SK-N-SH treated with all-trans-retinoic acid at 6 μM for 48 hours (cell line): ENCODE data around the gene RAD51C.
A peak's percentile ranks its signal among the peaks of the same experiment; 100 is the strongest.

Experiments used
- ATAC-seq: fragments of 200-7000 bp; cut with Tn5 transposase; 3 replicates; pipeline ENCODE4 v1.9.1; 2020; ENCODE audit warnings: mild to moderate bottlenecking, moderate library complexity
- ARNTL ChIP-seq: fragments of 450-650 bp; formaldehyde crosslinking; IDR thresholded peaks from 2 replicates; pipeline ENCODE4 v1.5.0; 2020; ENCODE audit warnings: low read depth, mild to moderate bottlenecking, moderate library complexity, borderline replicate concordance
- BACH2 ChIP-seq: fragments of 250-450 bp; sonication (Bioruptor Pico); IDR thresholded peaks from 2 replicates; pipeline ENCODE4 v1.9.0; 2021; ENCODE audit warnings: mild to moderate bottlenecking, borderline replicate concordance
- CSDC2 ChIP-seq: fragments of 250-450 bp; sonication (Bioruptor Pico); IDR thresholded peaks from 2 replicates; pipeline ENCODE4 v1.5.0; 2020; ENCODE audit warnings: mild to moderate bottlenecking, moderate library complexity
- CSRNP3 ChIP-seq: fragments of 250-450 bp; sonication (Bioruptor Pico); IDR thresholded peaks from 2 replicates; pipeline ENCODE4 v1.5.1; 2021; ENCODE audit warnings: mild to moderate bottlenecking, moderate library complexity
- ESRRG ChIP-seq: fragments of 250-450 bp; sonication (Bioruptor Pico); IDR thresholded peaks from 2 replicates; pipeline ENCODE4 v1.6.1; 2021; ENCODE audit warnings: mild to moderate bottlenecking
- GLIS3 ChIP-seq: fragments of 250-450 bp; sonication (Bioruptor Pico); IDR thresholded peaks from 2 replicates; pipeline ENCODE4 v1.5.0; 2020; ENCODE audit warnings: mild to moderate bottlenecking, moderate library complexity
- ISL1 ChIP-seq: fragments of 250-450 bp; sonication (Bioruptor Pico); IDR thresholded peaks from 2 replicates; pipeline ENCODE4 v2.1.2; 2022; ENCODE audit warnings: mild to moderate bottlenecking, moderate library complexity
- OSR1 ChIP-seq: fragments of 250-450 bp; sonication (Bioruptor Pico); IDR thresholded peaks from 2 replicates; pipeline ENCODE4 v1.8.0; 2022; ENCODE audit warnings: moderate library complexity, mild to moderate bottlenecking, inconsistent platforms
- PATZ1 ChIP-seq: fragments of 250-450 bp; sonication (Bioruptor Pico); IDR thresholded peaks from 2 replicates; pipeline ENCODE4 v1.8.0; 2020; ENCODE audit warnings: mild to moderate bottlenecking, moderate library complexity, borderline replicate concordance
- POU6F1 ChIP-seq: fragments of 250-450 bp; sonication (Bioruptor Pico); IDR thresholded peaks from 2 replicates; pipeline ENCODE4 v1.8.0; 2021; ENCODE audit warnings: low read depth, mild to moderate bottlenecking, moderate library complexity, borderline replicate concordance
- PPARA ChIP-seq: fragments of 250-450 bp; sonication (Bioruptor Pico); IDR thresholded peaks from 2 replicates; pipeline ENCODE4 v1.5.0; 2020; ENCODE audit warnings: mild to moderate bottlenecking, borderline replicate concordance
- RARB ChIP-seq: fragments of 250-450 bp; sonication (Bioruptor Pico); IDR thresholded peaks from 2 replicates; pipeline ENCODE4 v1.8.0; 2021; ENCODE audit warnings: mild to moderate bottlenecking, moderate library complexity
- SNAI2 ChIP-seq: fragments of 250-450 bp; sonication (Bioruptor Pico); IDR thresholded peaks from 2 replicates; pipeline ENCODE4 v1.5.0; 2020; ENCODE audit warnings: mild to moderate bottlenecking, moderate library complexity
- TCF4 ChIP-seq: fragments of 250-450 bp; sonication (Bioruptor Pico); IDR thresholded peaks from 2 replicates; pipeline ENCODE4 v1.8.0; 2021; ENCODE audit warnings: mild to moderate bottlenecking, moderate library complexity, borderline replicate concordance
- TOX ChIP-seq: fragments of 250-450 bp; sonication (Bioruptor Pico); IDR thresholded peaks from 2 replicates; pipeline ENCODE4 v1.8.0; 2021; ENCODE audit warnings: mild to moderate bottlenecking, moderate library complexity, borderline replicate concordance
- TSHZ2 ChIP-seq: fragments of 250-450 bp; sonication (Bioruptor Pico); IDR thresholded peaks from 2 replicates; pipeline ENCODE4 v1.5.0; 2020; ENCODE audit warnings: mild to moderate bottlenecking, moderate library complexity
- ZC3H10 ChIP-seq: fragments of 250-450 bp; sonication (Bioruptor Pico); IDR thresholded peaks from 2 replicates; pipeline ENCODE4 v1.5.1; 2021; ENCODE audit warnings: mild to moderate bottlenecking, moderate library complexity
- ZFP3 ChIP-seq: fragments of 250-450 bp; sonication (Bioruptor Pico); IDR thresholded peaks from 2 replicates; pipeline ENCODE4 v1.5.0; 2020; ENCODE audit warnings: mild to moderate bottlenecking, moderate library complexity
- ZFP30 ChIP-seq: fragments of 450-650 bp; formaldehyde crosslinking; IDR thresholded peaks from 2 replicates; pipeline ENCODE4 v1.5.0; 2022; ENCODE audit warnings: mild to moderate bottlenecking, moderate library complexity
- ZNF565 ChIP-seq: fragments of 450-650 bp; formaldehyde crosslinking; conservative IDR thresholded peaks from 2 replicates; pipeline ENCODE4 v1.5.0; 2020; ENCODE audit warnings: low read depth, mild to moderate bottlenecking, moderate library complexity
- ZNF70 ChIP-seq: fragments of 450-650 bp; formaldehyde crosslinking; IDR thresholded peaks from 2 replicates; pipeline ENCODE4 v1.5.0; 2020; ENCODE audit warnings: mild to moderate bottlenecking, moderate library complexity
- ZNF8 ChIP-seq: fragments of 450-650 bp; formaldehyde crosslinking; IDR thresholded peaks from 2 replicates; pipeline ENCODE4 v1.5.0; 2020; ENCODE audit warnings: mild to moderate bottlenecking, moderate library complexity
- TF ChIP-seq, protein P1 (sequence below): fragments of 250-450 bp; sonication (Bioruptor Pico); IDR thresholded peaks from 2 replicates; pipeline ENCODE4 v1.5.1; 2020; ENCODE audit warnings: low read depth, mild to moderate bottlenecking, moderate library complexity

The RAD51C gene

GRCh38 chr17:58693208-58693607 is 806 bp downstream of the RAD51C start:
- TF ChIP-seq ARNTL (no peak), ZNF565 (CRISPR knock-in tag) (no peak)
- TF ChIP-seq, protein P1, sequence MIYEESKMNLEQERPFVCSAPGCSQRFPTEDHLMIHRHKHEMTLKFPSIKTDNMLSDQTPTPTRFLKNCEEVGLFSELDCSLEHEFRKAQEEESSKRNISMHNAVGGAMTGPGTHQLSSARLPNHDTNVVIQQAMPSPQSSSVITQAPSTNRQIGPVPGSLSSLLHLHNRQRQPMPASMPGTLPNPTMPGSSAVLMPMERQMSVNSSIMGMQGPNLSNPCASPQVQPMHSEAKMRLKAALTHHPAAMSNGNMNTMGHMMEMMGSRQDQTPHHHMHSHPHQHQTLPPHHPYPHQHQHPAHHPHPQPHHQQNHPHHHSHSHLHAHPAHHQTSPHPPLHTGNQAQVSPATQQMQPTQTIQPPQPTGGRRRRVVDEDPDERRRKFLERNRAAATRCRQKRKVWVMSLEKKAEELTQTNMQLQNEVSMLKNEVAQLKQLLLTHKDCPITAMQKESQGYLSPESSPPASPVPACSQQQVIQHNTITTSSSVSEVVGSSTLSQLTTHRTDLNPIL, result 0 out of 2 replicates have a peak, but pooled peaks have one; percentile 14
- TF ChIP-seq, all 23 proteins: peak for 1
- ATAC-seq, result peak; percentile 15

GRCh38 chr17:58693751-58694150 is 1.3 kb downstream of the RAD51C start:
- TF ChIP-seq PATZ1 (no peak), CSDC2 (no peak), TSHZ2 (CRISPR knock-in tag) (no peak), RARB (CRISPR knock-in tag) (no peak), BACH2 (CRISPR knock-in tag) (no peak), GLIS3 (CRISPR knock-in tag) (no peak), ISL1 (no peak), PPARA (CRISPR knock-in tag) (no peak), POU6F1 (no peak), TOX (CRISPR knock-in tag) (no peak), TCF4 (CRISPR knock-in tag) (no peak), OSR1 (CRISPR knock-in tag) (no peak), CSRNP3 (CRISPR knock-in tag) (no peak), ARNTL (no peak), SNAI2 (CRISPR knock-in tag) (no peak), ZFP30 (CRISPR knock-in tag) (no peak)
- TF ChIP-seq, protein P1, result no peak
- TF ChIP-seq, all 23 proteins: peak for 0
- no peak for ATAC-seq

GRCh38 chr17:58694302-58694701 is 1.9 kb downstream of the RAD51C start:
- TF ChIP-seq ZFP30 (CRISPR knock-in tag) (no peak), SNAI2 (CRISPR knock-in tag) (no peak), ZNF70 (CRISPR knock-in tag) (no peak)
- no peak for ATAC-seq

DNA sequence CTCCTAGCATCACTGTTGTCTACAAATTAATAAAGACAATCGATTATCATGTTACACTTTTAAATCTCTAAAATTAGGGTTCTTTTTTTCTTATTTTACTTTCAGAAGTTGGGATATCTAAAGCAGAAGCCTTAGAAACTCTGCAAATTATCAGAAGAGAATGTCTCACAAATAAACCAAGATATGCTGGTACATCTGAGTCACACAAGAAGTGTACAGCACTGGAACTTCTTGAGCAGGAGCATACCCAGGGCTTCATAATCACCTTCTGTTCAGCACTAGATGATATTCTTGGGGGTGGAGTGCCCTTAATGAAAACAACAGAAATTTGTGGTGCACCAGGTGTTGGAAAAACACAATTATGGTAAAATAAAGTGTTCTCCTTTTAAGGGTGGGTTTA is 2.4 kb downstream of the RAD51C start:
- ATAC-seq, result no peak
- TF ChIP-seq, protein P1, result no peak
- TF ChIP-seq TOX (CRISPR knock-in tag), result no peak
- TF ChIP-seq ZC3H10 (CRISPR knock-in tag), result no peak
- TF ChIP-seq CSRNP3 (CRISPR knock-in tag), result no peak
- no peak for TF ChIP-seq ZFP30 (CRISPR knock-in tag)
- no peak for TF ChIP-seq OSR1 (CRISPR knock-in tag)
- TF ChIP-seq ESRRG (CRISPR knock-in tag), result no peak
- no peak for TF ChIP-seq ZNF565 (CRISPR knock-in tag)
- TF ChIP-seq ZNF70 (CRISPR knock-in tag), result no peak
- TF ChIP-seq GLIS3 (CRISPR knock-in tag), result no peak
- no peak for TF ChIP-seq ZFP3 (CRISPR knock-in tag)
- TF ChIP-seq ZNF8 (CRISPR knock-in tag), result no peak
